Calu3 (cell line): ENCODE measurements around the gene ORC5. TPM values are rescaled to one million over a fixed set of nuclear protein-coding genes. Genes with fewer than 3 reads are reported as not detected.
A peak's percentile ranks its signal among the peaks of the same experiment; 100 is the strongest.

ENCODE experiments used
- Bru-seq: library from RNA; stranded (reverse); fragments of 400-500 nt; gene quantifications from one replicate; lab custom pipeline; 2021; lab: Mats Ljungman, UMichigan
- BruChase-seq, 2 experiments: library from RNA; stranded (reverse); fragments of 400-500 nt; gene quantifications; one replicate each; lab custom pipeline; 2021; lab: Mats Ljungman, UMichigan
- BruUV-seq: library from RNA; stranded (reverse); fragments of 400-500 nt; replicated peaks from 2 replicates; lab custom pipeline; 2021; lab: Mats Ljungman, UMichigan
- CTCF ChIA-PET: fragments of 300-600 bp; sonication (Branson Sonifier 250); formaldehyde crosslinking; loops from one replicate; lab custom pipeline; 2022; ENCODE audit warnings: antibody characterized with exemption; lab: Charles Lee
- DNase-seq: peaks from one replicate; pipeline ENCODE4 v3.0.0; 2022
- H3K27ac Mint-ChIP-seq: one replicate; pipeline ENCODE4 v1.8.0; 2022; ENCODE audit warnings: mixed read lengths; ENCODE audit not compliant: unreplicated experiment
- H3K27me3 Mint-ChIP-seq: one replicate; pipeline ENCODE4 v1.8.0; 2022; ENCODE audit warnings: mixed read lengths; ENCODE audit not compliant: unreplicated experiment
- H3K36me3 Mint-ChIP-seq: one replicate; pipeline ENCODE4 v1.8.0; 2022; ENCODE audit warnings: mild to moderate bottlenecking, moderate library complexity, mixed read lengths; ENCODE audit not compliant: insufficient read depth, unreplicated experiment
- H3K4me1 Mint-ChIP-seq: one replicate; pipeline ENCODE4 v1.8.0; 2022; ENCODE audit warnings: mild to moderate bottlenecking, low read depth, mixed read lengths; ENCODE audit not compliant: unreplicated experiment
- H3K4me3 Mint-ChIP-seq: one replicate; pipeline ENCODE4 v1.8.0; 2022; ENCODE audit warnings: mild to moderate bottlenecking, low read depth, moderate library complexity, mixed read lengths; ENCODE audit not compliant: unreplicated experiment
- H3K9me3 Mint-ChIP-seq: one replicate; pipeline ENCODE4 v1.8.0; 2022; ENCODE audit warnings: low read depth, mixed read lengths; ENCODE audit not compliant: unreplicated experiment
- CTCF ChIP-seq: fragments of 200-600 bp; IDR thresholded peaks from one replicate; pipeline ENCODE4 v1.8.0; 2022; ENCODE audit warnings: antibody characterized with exemption; ENCODE audit not compliant: unreplicated experiment
- intact Hi-C: fragments of 100-400 bp; cut with micrococcal nuclease; formaldehyde crosslinking; loops from one replicate; pipeline ENCODE4 v1.10.0; 2022; ENCODE audit not compliant: unreplicated experiment
- long read RNA-seq: library from polyadenylated mRNA; stranded (forward); transcript quantifications from one replicate; pipeline ENCODE4 v2.0.0, GENCODE V29; 2022
- total RNA-seq: library from RNA; stranded (reverse); gene quantifications from 2 replicates; pipeline ENCODE4 v1.2.3, GENCODE V29; 2022

ORC5 gene
- total RNA-seq: 16.8 and 20.2 TPM in 2 replicates
- Bru-seq, nascent RNA: percentile 77 among the genes with signal in this experiment
- percentile 53 among the genes with signal in this experiment for BruChase-seq, experiment 1, labeled RNA remaining after a 6-hour chase
- percentile 56 among the genes with signal in this experiment for BruChase-seq, experiment 2, labeled RNA remaining after a 2-hour chase
- long read RNA-seq, transcript ORC5-201 (14 exons, 1,958 nt): major isoform, 17 of 22 reads
- long read RNA-seq, partial matches to known transcripts: 0 of 22 reads
- long read RNA-seq, other reads (novel, unspliced or antisense): 1 of 22 reads

DNA sequence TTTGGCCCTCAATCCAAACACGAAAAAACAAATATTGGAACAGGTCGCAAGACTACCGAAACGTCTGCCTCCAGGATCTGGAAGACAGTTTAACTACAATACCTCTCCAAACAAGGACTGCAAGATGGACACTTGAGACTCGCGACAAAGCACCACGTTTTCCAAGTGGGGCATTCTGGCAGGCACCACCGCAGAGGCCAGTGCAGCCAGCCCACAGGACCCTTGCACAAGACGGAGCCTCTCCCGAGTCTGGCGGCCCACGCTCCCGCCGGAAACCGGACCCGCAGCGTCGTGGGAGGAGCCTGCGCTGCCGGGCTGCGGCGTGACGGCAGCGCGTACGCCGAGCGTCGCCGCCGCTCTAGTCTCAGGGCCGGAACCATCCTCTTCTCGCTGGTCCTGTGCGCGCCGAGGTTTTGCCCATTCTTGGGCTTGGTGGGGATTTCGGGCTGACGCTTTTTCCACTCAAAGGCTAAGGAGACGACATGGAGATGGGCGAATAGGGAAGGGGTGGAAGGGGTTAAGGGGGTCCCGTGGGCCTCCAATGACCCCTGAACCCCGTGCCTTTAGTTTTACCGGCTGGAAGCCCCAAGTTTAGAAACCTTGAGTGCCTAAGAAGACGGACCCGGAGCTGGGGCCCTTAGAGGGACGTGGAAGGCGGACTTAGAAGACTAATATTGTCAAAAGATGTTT is at the start of gene ORC5:
ORC5 (minus strand) TSS at position 283 of the 690 bp plus-strand sequence; CDS start at position 174, 109 bp downstream.
- H3K36me3 Mint-ChIP-seq: peaks cover 14% of the 10 kb centered on the region
- H3K4me3 Mint-ChIP-seq: peak within 1 kb of the TSS; percentile 97
- H3K4me1 Mint-ChIP-seq: peaks cover 9% of the 10 kb centered on the region
- peaks cover 26% of the 10 kb centered on the region for H3K27me3 Mint-ChIP-seq
- H3K27ac Mint-ChIP-seq: peak within 1 kb of the TSS; percentile 85
- DNase-seq: peak; percentile 69
- no TSS peak for BruUV-seq
- TF ChIP-seq CTCF: no peak
- CTCF ChIA-PET: interaction anchor here (0.5 kb wide), 1 partner anchor 42 kb away, joined by 3 read pairs; no protein-coding TSS in a partner anchor
- intact Hi-C loops: no loop called here
- no peaks in the 10 kb centered on the region for H3K9me3 Mint-ChIP-seq

DNA sequence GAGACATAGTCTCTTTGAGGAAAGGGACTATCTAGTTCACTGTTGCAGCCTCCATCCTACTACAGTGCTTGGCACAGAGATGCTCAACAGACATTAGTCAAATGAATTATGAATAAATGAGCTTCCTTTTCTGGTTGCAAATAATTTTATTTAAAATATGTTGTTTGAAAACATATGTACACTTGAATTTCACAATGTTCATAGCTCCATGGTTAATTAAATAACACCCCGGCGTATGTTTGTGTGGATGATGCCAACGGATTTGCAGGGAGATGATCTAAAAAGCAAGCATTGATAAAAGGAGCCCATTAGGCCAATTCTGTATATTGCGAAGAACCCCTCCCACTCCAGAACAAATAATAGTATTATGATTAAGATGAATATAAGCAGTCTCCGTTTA is 47.8 kb upstream of the ORC5 start:
- intact Hi-C loops: no loop called here
- Mint-ChIP-seq H3K36me3 (no peaks in the 10 kb centered on the region), H3K9me3 (no peaks in the 10 kb centered on the region), H3K4me1 (no peaks in the 10 kb centered on the region), H3K27ac (no peak overlapping the region), H3K4me3 (no peak overlapping the region), H3K27me3 (peaks cover 30% of the 10 kb centered on the region)
- CTCF ChIA-PET: no interaction called here
- no peak for DNase-seq
- no peak for TF ChIP-seq CTCF
- BruUV-seq: no TSS peak

- no peaks in the 10 kb centered on the region for H3K4me1 Mint-ChIP-seq
- no peaks in the 10 kb centered on the region for H3K9me3 Mint-ChIP-seq
- no peak for TF ChIP-seq CTCF
- no peaks in the 10 kb centered on the region for H3K36me3 Mint-ChIP-seq
- intact Hi-C loops: no loop called here
- H3K27ac Mint-ChIP-seq: no peak overlapping the region
- DNase-seq: no peak
- CTCF ChIA-PET: no interaction called here
- BruUV-seq: no TSS peak
- no peak overlapping the region for H3K4me3 Mint-ChIP-seq
- peaks cover 35% of the 10 kb centered on the region for H3K27me3 Mint-ChIP-seq
These were observed 47.4 kb upstream of the ORC5 start for GRCh38 chr7:104255194-104255593.

- no TSS peak for BruUV-seq
- no peaks in the 10 kb centered on the region for H3K4me1 Mint-ChIP-seq
- peaks cover 40% of the 10 kb centered on the region for H3K27me3 Mint-ChIP-seq
- H3K4me3 Mint-ChIP-seq: no peak overlapping the region
- H3K36me3 Mint-ChIP-seq: no peaks in the 10 kb centered on the region
- CTCF ChIA-PET: no interaction called here
- no peak for TF ChIP-seq CTCF
- no peaks in the 10 kb centered on the region for H3K9me3 Mint-ChIP-seq
- no peak for DNase-seq
- H3K27ac Mint-ChIP-seq: no peak overlapping the region
- intact Hi-C loops: no loop called here
These were observed 46.9 kb upstream of the ORC5 start for GRCh38 chr7:104254696-104255095.
